RWPE2 (cell line): ENCODE results near the gene NOX4.

Source experiments
- ATAC-seq: fragments of 200-7000 bp; cut with Tn5 transposase; 3 replicates; pipeline ENCODE4 v1.9.1; 2021; ENCODE audit warnings: low read depth
- DNase-seq: peaks from one replicate; pipeline ENCODE4 v3.0.0-alpha.2; 2020; ENCODE audit warnings: low spot score
- H3K27ac ChIP-seq: fragments of 450-650 bp; 2 replicates; pipeline ENCODE4 v1.5.1; 2017; ENCODE audit warnings: mild to moderate bottlenecking; ENCODE audit not compliant: poor library complexity, severe bottlenecking
- H3K27me3 ChIP-seq: fragments of 250-450 bp; sonication (Bioruptor Pico); 2 replicates; pipeline ENCODE4 v1.5.1; 2021; ENCODE audit warnings: mild to moderate bottlenecking, moderate library complexity; ENCODE audit not compliant: insufficient read depth, poor library complexity, severe bottlenecking
- H3K36me3 ChIP-seq: fragments of 250-450 bp; sonication (Bioruptor Pico); 2 replicates; pipeline ENCODE4 v1.5.1; 2020; ENCODE audit warnings: low read depth, mild to moderate bottlenecking, moderate library complexity
- H3K4me1 ChIP-seq: fragments of 250-450 bp; sonication (Bioruptor Pico); 2 replicates; pipeline ENCODE4 v1.5.1; 2021; ENCODE audit warnings: mild to moderate bottlenecking, moderate library complexity; ENCODE audit not compliant: insufficient read depth, poor library complexity, severe bottlenecking
- H3K4me3 ChIP-seq: fragments of 250-450 bp; sonication (Bioruptor Pico); 2 replicates; pipeline ENCODE4 v1.5.1; 2021; ENCODE audit warnings: mild to moderate bottlenecking, moderate library complexity; ENCODE audit not compliant: severe bottlenecking
- H3K9me3 ChIP-seq: fragments of 250-450 bp; sonication (Bioruptor Pico); 2 replicates; pipeline ENCODE4 v1.5.1; 2021; ENCODE audit warnings: mild to moderate bottlenecking, moderate library complexity; ENCODE audit not compliant: severe bottlenecking
- TF ChIP-seq, protein P1 (sequence below): fragments of 450-650 bp; IDR thresholded peaks from one replicate; pipeline ENCODE4 v1.5.1; 2017; ENCODE audit warnings: mild to moderate bottlenecking, moderate library complexity; ENCODE audit not compliant: poor library complexity, severe bottlenecking

NOX4 gene

DNA sequence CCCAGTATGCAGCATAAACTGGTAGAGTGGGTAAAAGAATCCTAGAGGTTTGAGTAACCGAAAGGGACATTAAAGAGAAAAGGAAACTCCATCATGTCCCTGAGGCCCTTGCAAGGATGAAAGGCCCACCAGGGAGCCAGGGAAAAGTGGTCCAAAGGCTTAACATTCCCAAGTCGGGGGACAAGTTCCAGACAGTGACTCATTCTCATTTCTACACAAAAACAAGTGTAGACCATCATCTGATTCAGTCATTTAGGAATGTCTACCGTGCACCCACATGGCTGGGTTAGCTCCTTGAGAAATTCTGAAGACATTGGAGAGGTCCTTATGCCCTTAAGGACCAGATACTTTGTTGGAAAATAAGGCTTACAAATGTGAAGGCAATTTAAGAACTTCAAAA, 4.8 kb upstream of the NOX4 start:
- Histone ChIP-seq H3K9me3 (no peaks in the 10 kb centered on the region), H3K27ac (no peak overlapping the region), H3K4me3 (no peak overlapping the region), H3K27me3 (peaks cover 13% of the 10 kb centered on the region), H3K4me1 (no peaks in the 10 kb centered on the region), H3K36me3 (no peaks in the 10 kb centered on the region)
- no peak for DNase-seq
- TF ChIP-seq, protein P1, sequence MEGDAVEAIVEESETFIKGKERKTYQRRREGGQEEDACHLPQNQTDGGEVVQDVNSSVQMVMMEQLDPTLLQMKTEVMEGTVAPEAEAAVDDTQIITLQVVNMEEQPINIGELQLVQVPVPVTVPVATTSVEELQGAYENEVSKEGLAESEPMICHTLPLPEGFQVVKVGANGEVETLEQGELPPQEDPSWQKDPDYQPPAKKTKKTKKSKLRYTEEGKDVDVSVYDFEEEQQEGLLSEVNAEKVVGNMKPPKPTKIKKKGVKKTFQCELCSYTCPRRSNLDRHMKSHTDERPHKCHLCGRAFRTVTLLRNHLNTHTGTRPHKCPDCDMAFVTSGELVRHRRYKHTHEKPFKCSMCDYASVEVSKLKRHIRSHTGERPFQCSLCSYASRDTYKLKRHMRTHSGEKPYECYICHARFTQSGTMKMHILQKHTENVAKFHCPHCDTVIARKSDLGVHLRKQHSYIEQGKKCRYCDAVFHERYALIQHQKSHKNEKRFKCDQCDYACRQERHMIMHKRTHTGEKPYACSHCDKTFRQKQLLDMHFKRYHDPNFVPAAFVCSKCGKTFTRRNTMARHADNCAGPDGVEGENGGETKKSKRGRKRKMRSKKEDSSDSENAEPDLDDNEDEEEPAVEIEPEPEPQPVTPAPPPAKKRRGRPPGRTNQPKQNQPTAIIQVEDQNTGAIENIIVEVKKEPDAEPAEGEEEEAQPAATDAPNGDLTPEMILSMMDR = no peak
- peak; percentile 73; the same call in 1 of the 3 replicates for ATAC-seq

DNA sequence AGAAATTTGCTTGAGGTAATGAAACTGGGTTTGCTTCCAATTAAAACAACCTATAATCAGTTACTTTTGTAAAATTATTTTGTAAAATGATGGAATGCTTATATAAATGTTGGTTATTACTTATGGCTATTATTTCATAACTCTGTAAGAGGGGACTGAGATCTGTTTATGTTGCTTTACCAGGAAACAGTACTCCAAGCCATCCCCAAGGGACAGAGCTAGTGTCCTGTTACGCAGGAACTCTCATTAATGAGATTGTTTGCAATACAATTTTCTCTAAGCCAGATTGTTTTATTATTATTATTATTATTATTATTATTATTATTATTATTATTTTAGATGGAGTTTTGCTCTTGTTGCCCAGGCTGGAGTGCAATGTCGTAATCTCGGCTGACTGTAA, 2.3 kb upstream of the NOX4 start:
- no peak overlapping the region for H3K4me3 ChIP-seq
- H3K9me3 ChIP-seq = no peaks in the 10 kb centered on the region
- H3K27me3 ChIP-seq = peaks cover 26% of the 10 kb centered on the region
- H3K4me1 ChIP-seq = no peaks in the 10 kb centered on the region
- TF ChIP-seq, protein P1 = no peak
- H3K27ac ChIP-seq = no peak overlapping the region
- no peak for ATAC-seq
- DNase-seq = no peak
- H3K36me3 ChIP-seq = no peaks in the 10 kb centered on the region

DNA sequence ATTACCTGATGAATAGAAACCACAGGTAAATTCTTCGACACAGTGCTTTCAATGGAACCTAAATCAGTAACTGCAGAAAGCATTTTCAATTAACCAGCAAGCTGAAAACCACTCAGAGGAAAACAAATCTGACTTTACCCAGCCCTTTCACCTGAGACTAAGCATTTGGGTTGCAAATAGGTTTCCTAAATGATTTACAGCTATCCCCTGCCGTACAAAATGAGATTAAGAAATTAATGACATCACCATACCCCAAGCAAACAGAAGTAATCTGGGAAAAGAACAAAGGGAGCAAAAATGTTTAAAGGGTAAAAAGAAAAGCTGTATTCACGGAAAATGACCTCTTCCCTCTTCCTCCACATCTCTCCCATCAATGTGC, 584 bp downstream of the NOX4 start:
- Histone ChIP-seq H3K27ac (no peak overlapping the region), H3K4me1 (no peaks in the 10 kb centered on the region), H3K36me3 (no peaks in the 10 kb centered on the region), H3K9me3 (no peaks in the 10 kb centered on the region), H3K4me3 (no peak overlapping the region), H3K27me3 (peaks cover 26% of the 10 kb centered on the region)
- no peak for ATAC-seq
- no peak for DNase-seq
- TF ChIP-seq, protein P1 = no peak

DNA sequence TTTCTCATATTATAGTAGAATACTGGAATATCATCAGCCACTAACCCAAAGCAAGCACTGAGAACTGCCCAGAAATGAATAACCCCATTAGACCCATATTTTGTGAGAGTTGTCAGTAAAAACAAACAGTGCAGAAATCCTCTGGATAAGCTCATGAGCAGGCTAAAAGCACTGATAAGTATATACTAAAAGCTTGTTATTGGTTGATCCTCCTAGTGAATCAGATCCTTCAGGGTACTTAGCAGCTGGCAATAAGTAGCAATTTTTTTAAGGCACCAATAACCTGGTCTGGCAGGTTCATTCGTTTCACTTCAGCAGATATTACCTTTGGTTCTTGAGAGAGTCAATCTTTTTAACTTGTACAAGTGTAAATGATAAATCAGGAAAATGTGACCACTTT, 1.2 kb downstream of the NOX4 start:
- Histone ChIP-seq H3K4me1 (no peaks in the 10 kb centered on the region), H3K27ac (no peak overlapping the region), H3K4me3 (no peak overlapping the region), H3K9me3 (no peaks in the 10 kb centered on the region), H3K36me3 (no peaks in the 10 kb centered on the region), H3K27me3 (peaks cover 26% of the 10 kb centered on the region)
- ATAC-seq (no peak), DNase-seq (no peak)
- TF ChIP-seq, protein P1 = no peak

DNA sequence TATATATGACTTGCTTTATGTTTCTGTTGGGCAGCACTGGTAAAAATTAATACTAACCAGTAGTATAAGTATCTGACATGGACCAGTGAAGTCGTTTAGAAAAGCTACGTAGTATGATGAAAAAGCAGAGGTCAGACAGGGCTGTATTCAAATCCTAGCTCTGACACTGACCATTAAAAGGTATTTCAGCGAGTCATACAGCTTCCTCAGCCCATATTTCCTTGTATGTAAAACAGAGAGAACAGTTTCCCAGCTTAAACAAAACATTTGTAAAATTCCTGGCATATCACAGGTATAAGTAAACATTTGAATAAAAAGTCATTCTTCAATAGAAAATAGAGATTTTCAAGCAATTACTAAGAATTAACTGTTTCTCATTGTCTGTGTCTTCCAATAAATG, 4.2 kb downstream of the NOX4 start:
- DNase-seq (no peak), ATAC-seq (no peak)
- Histone ChIP-seq H3K36me3 (no peaks in the 10 kb centered on the region), H3K27me3 (peaks cover 28% of the 10 kb centered on the region), H3K4me1 (no peaks in the 10 kb centered on the region), H3K27ac (no peak overlapping the region), H3K4me3 (no peak overlapping the region), H3K9me3 (no peaks in the 10 kb centered on the region)
- TF ChIP-seq, protein P1 = no peak
